ENCODE results near the gene CNGB1. TPM values are rescaled to one million over a fixed set of nuclear protein-coding genes. Genes with fewer than 3 reads are reported as not detected.

Gene CNGB1
- total RNA-seq, 1 donor from 2014 or later = not detected

GRCh38 chr16:57994778-57995177 lies 23.9 kb upstream of the CNGB1 start:
- H3K9me3 Mint-ChIP-seq = no peaks in the 10 kb centered on the region
- no peak overlapping the region for H3K4me3 Mint-ChIP-seq (ENCODE audit: low read depth)
- H3K4me1 Mint-ChIP-seq (ENCODE audit: low read depth) = peaks cover 25% of the 10 kb centered on the region
- H3K27ac Mint-ChIP-seq = no peak overlapping the region
- peak; percentile 36 for DNase-seq (ENCODE audit: low spot score)
- no peaks in the 10 kb centered on the region for H3K27me3 Mint-ChIP-seq (ENCODE audit: low read depth)
- intact Hi-C loops (cut with micrococcal nuclease) = no loop called here
- peaks cover 25% of the 10 kb centered on the region for H3K36me3 Mint-ChIP-seq (ENCODE audit: low read depth)

- intact Hi-C loops (cut with micrococcal nuclease) = no loop called here
- DNase-seq (ENCODE audit: low spot score) = no peak
- no peaks in the 10 kb centered on the region for H3K27me3 Mint-ChIP-seq (ENCODE audit: low read depth)
- H3K4me1 Mint-ChIP-seq (ENCODE audit: low read depth) = peaks cover 25% of the 10 kb centered on the region
- H3K27ac Mint-ChIP-seq = no peak overlapping the region
- no peaks in the 10 kb centered on the region for H3K9me3 Mint-ChIP-seq
- peaks cover 25% of the 10 kb centered on the region for H3K36me3 Mint-ChIP-seq (ENCODE audit: low read depth)
- no peak overlapping the region for H3K4me3 Mint-ChIP-seq (ENCODE audit: low read depth)
Measured at GRCh38 chr16:57994361-57994760, 23.4 kb upstream of the CNGB1 start.

DNA sequence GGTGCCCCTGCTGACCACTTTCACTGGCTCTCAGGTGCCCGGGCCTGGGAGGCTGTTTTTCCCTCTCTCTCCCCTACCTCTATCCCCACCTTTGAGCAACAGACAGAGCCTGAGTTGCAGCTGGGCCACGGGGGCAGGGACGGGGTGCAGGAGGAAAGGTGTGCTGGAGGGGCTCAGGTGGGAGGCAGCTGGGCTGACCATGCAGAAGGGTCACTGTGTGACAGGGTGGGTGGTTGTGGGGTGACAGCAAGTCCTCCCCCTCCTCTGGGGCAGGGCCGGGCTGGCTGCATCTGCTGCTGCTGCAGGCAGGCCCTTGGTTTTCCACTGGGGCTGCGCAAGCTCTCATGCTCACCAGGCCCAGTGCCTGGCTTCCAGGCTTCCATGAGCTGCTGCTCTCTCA lies 23.0 kb upstream of the CNGB1 start:
- no peak overlapping the region for H3K4me3 Mint-ChIP-seq (ENCODE audit: low read depth)
- H3K27ac Mint-ChIP-seq = no peak overlapping the region
- H3K9me3 Mint-ChIP-seq = no peaks in the 10 kb centered on the region
- no peak for DNase-seq (ENCODE audit: low spot score)
- intact Hi-C loops (cut with micrococcal nuclease) = no loop called here
- H3K36me3 Mint-ChIP-seq (ENCODE audit: low read depth) = peaks cover 25% of the 10 kb centered on the region
- no peaks in the 10 kb centered on the region for H3K27me3 Mint-ChIP-seq (ENCODE audit: low read depth)
- peaks cover 21% of the 10 kb centered on the region for H3K4me1 Mint-ChIP-seq (ENCODE audit: low read depth)

- Mint-ChIP-seq H3K4me3 (ENCODE audit: low read depth) (no peak overlapping the region), H3K27ac (no peak overlapping the region), H3K27me3 (ENCODE audit: low read depth) (no peaks in the 10 kb centered on the region), H3K9me3 (no peaks in the 10 kb centered on the region), H3K36me3 (ENCODE audit: low read depth) (peaks cover 25% of the 10 kb centered on the region), H3K4me1 (ENCODE audit: low read depth) (peaks cover 17% of the 10 kb centered on the region)
- no peak for DNase-seq (ENCODE audit: low spot score)
- intact Hi-C loops (cut with micrococcal nuclease) = no loop called here
Measured at GRCh38 chr16:57993438-57993837, 22.5 kb upstream of the CNGB1 start.

DNA sequence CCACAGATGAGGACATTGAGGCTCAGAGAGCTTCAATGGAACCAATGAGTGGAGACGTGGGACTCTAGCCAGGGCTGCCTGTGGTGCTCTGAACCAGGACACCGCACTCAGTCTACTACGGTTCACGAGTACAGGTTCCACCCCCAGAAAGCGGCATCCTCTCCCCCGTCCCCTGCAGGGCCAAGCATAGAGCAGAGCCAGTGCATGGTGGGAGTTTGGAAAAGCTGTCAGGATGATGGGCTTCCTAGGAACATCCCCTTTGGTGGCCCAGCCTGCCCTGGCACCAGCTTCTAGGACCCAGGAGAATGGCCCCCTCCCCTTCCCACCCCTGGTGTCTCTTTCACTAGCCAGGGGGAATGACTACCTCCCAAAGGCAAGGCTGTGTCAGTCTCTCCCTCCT lies 21.2 kb upstream of the CNGB1 start:
- Mint-ChIP-seq H3K27me3 (ENCODE audit: low read depth) (no peaks in the 10 kb centered on the region), H3K4me3 (ENCODE audit: low read depth) (no peak overlapping the region), H3K27ac (no peak overlapping the region), H3K4me1 (ENCODE audit: low read depth) (peaks cover 11% of the 10 kb centered on the region), H3K36me3 (ENCODE audit: low read depth) (peaks cover 15% of the 10 kb centered on the region), H3K9me3 (no peaks in the 10 kb centered on the region)
- intact Hi-C loops (cut with micrococcal nuclease) = no loop called here
- no peak for DNase-seq (ENCODE audit: low spot score)

DNA sequence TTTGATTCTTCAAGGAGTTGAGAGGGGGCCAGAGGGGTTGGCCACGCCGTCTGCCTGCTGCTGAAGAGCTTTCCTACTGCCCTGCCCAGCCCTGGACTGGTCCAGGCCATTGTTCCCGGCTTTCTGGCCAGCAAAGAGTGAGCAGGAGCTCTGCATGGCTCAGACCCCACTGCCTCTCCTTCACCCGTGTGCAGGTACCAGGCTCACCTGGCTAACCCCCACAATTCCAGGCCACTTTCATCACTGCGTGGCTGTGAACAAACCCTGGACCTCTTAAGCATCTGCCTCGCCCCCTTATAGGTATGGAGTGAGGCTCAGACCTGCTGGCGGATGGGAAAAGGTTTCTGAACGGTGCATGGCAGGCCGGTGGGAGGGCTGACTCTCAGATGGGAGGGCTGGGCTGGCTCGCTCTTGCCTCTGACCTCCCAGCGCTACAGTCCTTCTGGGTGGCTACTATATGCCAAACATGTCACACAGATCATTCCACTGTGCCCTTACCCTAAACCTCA lies 20.7 kb upstream of the CNGB1 start:
- H3K27me3 Mint-ChIP-seq (ENCODE audit: low read depth) = no peaks in the 10 kb centered on the region
- DNase-seq (ENCODE audit: low spot score) = no peak
- intact Hi-C loops (cut with micrococcal nuclease) = no loop called here
- no peak overlapping the region for H3K27ac Mint-ChIP-seq
- H3K36me3 Mint-ChIP-seq (ENCODE audit: low read depth) = peaks cover 13% of the 10 kb centered on the region
- H3K4me3 Mint-ChIP-seq (ENCODE audit: low read depth) = no peak overlapping the region
- H3K9me3 Mint-ChIP-seq = no peaks in the 10 kb centered on the region
- peaks cover 11% of the 10 kb centered on the region for H3K4me1 Mint-ChIP-seq (ENCODE audit: low read depth)

GRCh38 chr16:57988929-57989328 lies 18.0 kb upstream of the CNGB1 start:
- no peak for DNase-seq (ENCODE audit: low spot score)
- intact Hi-C loops (cut with micrococcal nuclease) = no loop called here

GRCh38 chr16:57987441-57988177 lies 16.7 kb upstream of the CNGB1 start:
- Mint-ChIP-seq H3K27me3 (ENCODE audit: low read depth) (peaks cover 8% of the 10 kb centered on the region), H3K36me3 (ENCODE audit: low read depth) (no peaks in the 10 kb centered on the region), H3K4me1 (ENCODE audit: low read depth) (peaks cover 8% of the 10 kb centered on the region), H3K9me3 (no peaks in the 10 kb centered on the region), H3K27ac (no peak overlapping the region), H3K4me3 (ENCODE audit: low read depth) (no peak overlapping the region)
- intact Hi-C loops (cut with micrococcal nuclease) = no loop called here
- DNase-seq (ENCODE audit: low spot score) = no peak

More at GRCh38 chr16:57988929-57989328, 18.0 kb upstream of the CNGB1 start:
- Mint-ChIP-seq H3K4me3 (ENCODE audit: low read depth) (no peak overlapping the region), H3K36me3 (ENCODE audit: low read depth) (no peaks in the 10 kb centered on the region), H3K27me3 (ENCODE audit: low read depth) (peaks cover 8% of the 10 kb centered on the region), H3K4me1 (ENCODE audit: low read depth) (peaks cover 8% of the 10 kb centered on the region), H3K9me3 (no peaks in the 10 kb centered on the region), H3K27ac (no peak overlapping the region)

GRCh38 chr16:57986196-57986595 lies 15.3 kb upstream of the CNGB1 start:
- Mint-ChIP-seq H3K36me3 (ENCODE audit: low read depth) (no peaks in the 10 kb centered on the region), H3K27ac (no peak overlapping the region), H3K9me3 (no peaks in the 10 kb centered on the region), H3K27me3 (ENCODE audit: low read depth) (peaks cover 12% of the 10 kb centered on the region), H3K4me3 (ENCODE audit: low read depth) (no peak overlapping the region), H3K4me1 (ENCODE audit: low read depth) (peaks cover 11% of the 10 kb centered on the region)
- intact Hi-C loops (cut with micrococcal nuclease) = no loop called here
- no peak for DNase-seq (ENCODE audit: low spot score)

- peaks cover 11% of the 10 kb centered on the region for H3K4me1 Mint-ChIP-seq (ENCODE audit: low read depth)
- no peak overlapping the region for H3K27ac Mint-ChIP-seq
- DNase-seq (ENCODE audit: low spot score) = no peak
- H3K4me3 Mint-ChIP-seq (ENCODE audit: low read depth) = peak overlapping the region; percentile 87
- no peaks in the 10 kb centered on the region for H3K36me3 Mint-ChIP-seq (ENCODE audit: low read depth)
- intact Hi-C loops (cut with micrococcal nuclease) = loop anchor here (1.0 kb wide), 1 partner anchor 15 kb away; the partner anchor contains the start of gene ZNF319
- H3K9me3 Mint-ChIP-seq = no peaks in the 10 kb centered on the region
- H3K27me3 Mint-ChIP-seq (ENCODE audit: low read depth) = peaks cover 12% of the 10 kb centered on the region
Measured at GRCh38 chr16:57985204-57986181, 14.6 kb upstream of the CNGB1 start.

GRCh38 chr16:57984443-57985203 lies 13.7 kb upstream of the CNGB1 start:
- Mint-ChIP-seq H3K9me3 (no peaks in the 10 kb centered on the region), H3K27me3 (ENCODE audit: low read depth) (peaks cover 12% of the 10 kb centered on the region), H3K4me1 (ENCODE audit: low read depth) (peaks cover 11% of the 10 kb centered on the region), H3K4me3 (ENCODE audit: low read depth) (peak overlapping the region; percentile 87), H3K36me3 (ENCODE audit: low read depth) (no peaks in the 10 kb centered on the region), H3K27ac (no peak overlapping the region)
- intact Hi-C loops (cut with micrococcal nuclease) = loop anchor here (1.0 kb wide), 1 partner anchor 16 kb away; the partner anchor contains the start of gene ZNF319
- peak; percentile 90 for DNase-seq (ENCODE audit: low spot score)

GRCh38 chr16:57982385-57982784 lies 11.5 kb upstream of the CNGB1 start:
- DNase-seq (ENCODE audit: low spot score) = no peak
- intact Hi-C loops (cut with micrococcal nuclease) = no loop called here
- H3K4me1 Mint-ChIP-seq (ENCODE audit: low read depth) = peaks cover 11% of the 10 kb centered on the region
- peaks cover 12% of the 10 kb centered on the region for H3K27me3 Mint-ChIP-seq (ENCODE audit: low read depth)
- no peaks in the 10 kb centered on the region for H3K36me3 Mint-ChIP-seq (ENCODE audit: low read depth)
- H3K9me3 Mint-ChIP-seq = no peaks in the 10 kb centered on the region
- no peak overlapping the region for H3K27ac Mint-ChIP-seq
- H3K4me3 Mint-ChIP-seq (ENCODE audit: low read depth) = no peak overlapping the region

All from activated T-helper 2 cell treated with anti-CD3 and anti-CD28 coated beads, Interferon-gamma antibody, Interleukin-2, Interleukin-4, amounts not matched to agents 10 μg/mL and 5 μg/mL and 100 μg/mL, durations not matched to agents 14 hours and 24 hours and 36 hours (primary cell).